ENCODE measurements around the gene FCHO1. TPM values are rescaled to one million over a fixed set of nuclear protein-coding genes. Genes with fewer than 3 reads are reported as not detected.
A peak's percentile ranks its signal among the peaks of the same experiment; 100 is the strongest.

FCHO1 gene
- total and polyA plus RNA-seq, 9 donors: 0.38 to 1.3 (median 0.75) TPM

GRCh38 chr19:17806945-17807344 is 55.7 kb downstream of the FCHO1 start:
- no peaks in the 10 kb centered on the region for H3K4me1 ChIP-seq (ENCODE audit: control insufficient read depth, insufficient read depth, low read length)
- WGBS (ENCODE audit: insufficient coverage): 60% methylated on average over 1 of the region's 3 CpGs

DNA sequence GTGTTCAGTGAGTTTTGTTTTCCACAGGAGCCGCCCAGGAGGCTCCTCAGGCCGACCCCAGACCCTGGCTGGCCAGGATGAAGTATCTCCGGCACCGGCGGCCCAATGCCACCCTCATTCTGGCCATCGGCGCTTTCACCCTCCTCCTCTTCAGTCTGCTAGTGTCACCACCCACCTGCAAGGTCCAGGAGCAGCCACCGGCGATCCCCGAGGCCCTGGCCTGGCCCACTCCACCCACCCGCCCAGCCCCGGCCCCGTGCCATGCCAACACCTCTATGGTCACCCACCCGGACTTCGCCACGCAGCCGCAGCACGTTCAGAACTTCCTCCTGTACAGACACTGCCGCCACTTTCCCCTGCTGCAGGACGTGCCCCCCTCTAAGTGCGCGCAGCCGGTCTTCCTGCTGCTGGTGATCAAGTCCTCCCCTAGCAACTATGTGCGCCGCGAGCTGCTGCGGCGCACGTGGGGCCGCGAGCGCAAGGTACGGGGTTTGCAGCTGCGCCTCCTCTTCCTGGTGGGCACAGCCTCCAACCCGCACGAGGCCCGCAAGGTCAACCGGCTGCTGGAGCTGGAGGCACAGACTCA is 56.5 kb downstream of the FCHO1 start:
- no peak overlapping the region for H3K27ac ChIP-seq (ENCODE audit: low read length)
- H3K4me1 ChIP-seq (ENCODE audit: control insufficient read depth, insufficient read depth, low read length): no peaks in the 10 kb centered on the region
- H3K9me3 ChIP-seq (replicated peaks; ENCODE audit: control insufficient read depth, low read depth, low read length): peaks cover 2% of the 10 kb centered on the region
- H3K4me3 ChIP-seq (ENCODE audit: low read length): no peak overlapping the region
- H3K36me3 ChIP-seq (ENCODE audit: control insufficient read depth, insufficient read depth, low read length): no peaks in the 10 kb centered on the region
- WGBS (ENCODE audit: insufficient coverage): 64% methylated on average over 36 of the region's 38 CpGs
- DNase-seq: no peak
- peaks cover 5% of the 10 kb centered on the region for H3K27me3 ChIP-seq (ENCODE audit: control insufficient read depth, insufficient read depth, low read length)

More at GRCh38 chr19:17806945-17807344, 55.7 kb downstream of the FCHO1 start:
- DNase-seq: no peak
- Histone ChIP-seq H3K4me3 (ENCODE audit: low read length) (no peak overlapping the region), H3K36me3 (ENCODE audit: control insufficient read depth, insufficient read depth, low read length) (no peaks in the 10 kb centered on the region), H3K9me3 (replicated peaks; ENCODE audit: control insufficient read depth, low read depth, low read length) (peaks cover 2% of the 10 kb centered on the region), H3K27me3 (ENCODE audit: control insufficient read depth, insufficient read depth, low read length) (peaks cover 5% of the 10 kb centered on the region), H3K27ac (ENCODE audit: low read length) (no peak overlapping the region)

DNA sequence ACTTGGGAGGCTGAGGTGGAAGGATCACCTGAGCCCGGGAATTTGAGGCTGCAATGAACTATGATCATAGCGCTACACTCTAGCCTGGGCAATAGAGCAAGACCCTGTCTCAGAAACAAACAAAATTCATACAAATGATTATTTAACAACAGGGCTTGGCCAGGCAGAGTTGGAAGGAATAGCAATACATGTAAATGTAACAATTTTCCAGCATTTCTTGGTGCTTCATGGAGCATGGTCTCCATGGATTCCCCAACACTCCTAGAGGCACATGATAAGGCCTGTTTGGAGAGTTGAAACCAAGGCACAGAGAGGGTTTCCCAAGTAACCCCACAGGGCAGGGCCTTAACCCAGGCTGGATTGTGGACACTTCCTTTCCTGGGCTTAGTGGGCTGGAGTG is 59.8 kb downstream of the FCHO1 start:
- peaks cover 5% of the 10 kb centered on the region for H3K27me3 ChIP-seq (ENCODE audit: control insufficient read depth, insufficient read depth, low read length)
- peaks cover 2% of the 10 kb centered on the region for H3K9me3 ChIP-seq (replicated peaks; ENCODE audit: control insufficient read depth, low read depth, low read length)
- no peak for DNase-seq
- WGBS (ENCODE audit: insufficient coverage): no CpG with 5 or more reads among the region's 2 CpGs
- no peak overlapping the region for H3K4me3 ChIP-seq (ENCODE audit: low read length)
- H3K4me1 ChIP-seq (ENCODE audit: control insufficient read depth, insufficient read depth, low read length): no peaks in the 10 kb centered on the region
- H3K36me3 ChIP-seq (ENCODE audit: control insufficient read depth, insufficient read depth, low read length): no peaks in the 10 kb centered on the region
- no peak overlapping the region for H3K27ac ChIP-seq (ENCODE audit: low read length)

DNA sequence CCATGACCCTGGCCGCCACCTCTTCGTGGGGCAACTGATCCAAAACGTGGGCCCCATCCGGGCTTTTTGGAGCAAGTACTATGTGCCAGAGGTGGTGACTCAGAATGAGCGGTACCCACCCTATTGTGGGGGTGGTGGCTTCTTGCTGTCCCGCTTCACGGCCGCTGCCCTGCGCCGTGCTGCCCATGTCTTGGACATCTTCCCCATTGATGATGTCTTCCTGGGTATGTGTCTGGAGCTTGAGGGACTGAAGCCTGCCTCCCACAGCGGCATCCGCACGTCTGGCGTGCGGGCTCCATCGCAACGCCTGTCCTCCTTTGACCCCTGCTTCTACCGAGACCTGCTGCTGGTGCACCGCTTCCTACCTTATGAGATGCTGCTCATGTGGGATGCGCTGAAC is 60.4 kb downstream of the FCHO1 start:
- H3K4me1 ChIP-seq (ENCODE audit: control insufficient read depth, insufficient read depth, low read length): no peaks in the 10 kb centered on the region
- WGBS (ENCODE audit: insufficient coverage): 94% methylated on average over 11 of the region's 20 CpGs
- H3K27ac ChIP-seq (ENCODE audit: low read length): no peak overlapping the region
- DNase-seq: no peak
- no peak overlapping the region for H3K4me3 ChIP-seq (ENCODE audit: low read length)
- H3K27me3 ChIP-seq (ENCODE audit: control insufficient read depth, insufficient read depth, low read length): peaks cover 7% of the 10 kb centered on the region
- H3K9me3 ChIP-seq (replicated peaks; ENCODE audit: control insufficient read depth, low read depth, low read length): peaks cover 2% of the 10 kb centered on the region
- H3K36me3 ChIP-seq (ENCODE audit: control insufficient read depth, insufficient read depth, low read length): no peaks in the 10 kb centered on the region

- no peak overlapping the region for H3K27ac ChIP-seq (ENCODE audit: low read length)
- no peak overlapping the region for H3K4me3 ChIP-seq (ENCODE audit: low read length)
- peaks cover 2% of the 10 kb centered on the region for H3K9me3 ChIP-seq (replicated peaks; ENCODE audit: control insufficient read depth, low read depth, low read length)
- peaks cover 7% of the 10 kb centered on the region for H3K27me3 ChIP-seq (ENCODE audit: control insufficient read depth, insufficient read depth, low read length)
- DNase-seq: no peak
- H3K36me3 ChIP-seq (ENCODE audit: control insufficient read depth, insufficient read depth, low read length): no peaks in the 10 kb centered on the region
- 20% methylated on average over 3 of the region's 5 CpGs for WGBS (ENCODE audit: insufficient coverage)
- H3K4me1 ChIP-seq (ENCODE audit: control insufficient read depth, insufficient read depth, low read length): no peaks in the 10 kb centered on the region
These were observed 60.8 kb downstream of the FCHO1 start for GRCh38 chr19:17812099-17812498.

DNA sequence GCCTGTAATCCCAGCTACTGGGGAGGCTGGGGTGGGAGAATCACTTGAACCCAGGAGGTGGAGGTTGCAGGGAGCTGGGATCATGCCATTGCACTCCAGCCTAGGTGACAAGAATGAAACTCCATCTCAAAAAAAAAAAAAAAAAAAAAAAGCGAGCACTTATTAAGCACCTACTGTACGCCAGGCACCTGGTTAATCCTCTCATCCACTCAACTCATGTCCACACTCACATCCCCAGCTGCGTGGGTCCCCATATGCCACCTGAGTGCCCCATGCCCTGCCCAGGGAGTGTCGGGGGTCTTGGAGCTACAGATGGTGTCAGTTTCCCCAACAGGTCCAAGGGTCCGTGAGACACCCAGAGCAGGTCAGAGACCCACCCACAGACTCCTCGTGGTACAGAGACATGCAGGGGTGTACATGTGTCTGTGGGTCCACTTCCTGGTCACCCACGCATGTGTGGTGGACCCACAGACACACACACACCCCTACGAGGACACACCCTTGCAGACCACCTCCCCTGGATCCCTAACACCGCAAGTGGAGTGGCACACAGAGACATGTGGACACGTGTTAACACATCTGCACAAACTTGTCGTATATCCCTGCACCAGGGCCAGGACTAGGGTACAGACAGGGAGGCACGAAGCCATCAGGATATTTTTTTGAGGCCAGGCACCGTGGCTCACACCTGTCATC is 66.5 kb downstream of the FCHO1 start:
- Histone ChIP-seq H3K27me3 (ENCODE audit: control insufficient read depth, insufficient read depth, low read length) (peaks cover 2% of the 10 kb centered on the region), H3K36me3 (ENCODE audit: control insufficient read depth, insufficient read depth, low read length) (no peaks in the 10 kb centered on the region), H3K27ac (ENCODE audit: low read length) (no peak overlapping the region), H3K4me1 (ENCODE audit: control insufficient read depth, insufficient read depth, low read length) (no peaks in the 10 kb centered on the region), H3K9me3 (replicated peaks; ENCODE audit: control insufficient read depth, low read depth, low read length) (no peaks in the 10 kb centered on the region), H3K4me3 (ENCODE audit: low read length) (no peak overlapping the region)
- WGBS (ENCODE audit: insufficient coverage): 74% methylated on average over 10 of the region's 13 CpGs
- no peak for DNase-seq

GRCh38 chr19:17821190-17821589 is 69.9 kb downstream of the FCHO1 start, which contains the start of gene INSL3:
Gene INSL3 (minus strand): TSS chr19:17821519. CDS start chr19:17821506, 13 bp downstream.
- no peaks in the 10 kb centered on the region for H3K36me3 ChIP-seq (ENCODE audit: control insufficient read depth, insufficient read depth, low read length)
- H3K27ac ChIP-seq (ENCODE audit: low read length): no peak within 1 kb of the TSS
- H3K9me3 ChIP-seq (replicated peaks; ENCODE audit: control insufficient read depth, low read depth, low read length): no peaks in the 10 kb centered on the region
- H3K4me1 ChIP-seq (ENCODE audit: control insufficient read depth, insufficient read depth, low read length): no peaks in the 10 kb centered on the region
- H3K27me3 ChIP-seq (ENCODE audit: control insufficient read depth, insufficient read depth, low read length): peaks cover under 1% of the 10 kb centered on the region
- no peak for DNase-seq
- 58% methylated on average over 33 of the region's 34 CpGs for WGBS (ENCODE audit: insufficient coverage)
- H3K4me3 ChIP-seq (ENCODE audit: low read length): no peak within 1 kb of the TSS

- no peak overlapping the region for H3K4me3 ChIP-seq (ENCODE audit: low read length)
- 23% methylated on average over 5 of the region's 8 CpGs for WGBS (ENCODE audit: insufficient coverage)
- no peaks in the 10 kb centered on the region for H3K4me1 ChIP-seq (ENCODE audit: control insufficient read depth, insufficient read depth, low read length)
- H3K36me3 ChIP-seq (ENCODE audit: control insufficient read depth, insufficient read depth, low read length): no peaks in the 10 kb centered on the region
- no peak for DNase-seq
- no peak overlapping the region for H3K27ac ChIP-seq (ENCODE audit: low read length)
- no peaks in the 10 kb centered on the region for H3K9me3 ChIP-seq (replicated peaks; ENCODE audit: control insufficient read depth, low read depth, low read length)
- H3K27me3 ChIP-seq (ENCODE audit: control insufficient read depth, insufficient read depth, low read length): no peaks in the 10 kb centered on the region
These were observed 73.1 kb downstream of the FCHO1 start for GRCh38 chr19:17824339-17824738.

GRCh38 chr19:17826508-17827056 is 75.3 kb downstream of the FCHO1 start:
- Histone ChIP-seq H3K9me3 (replicated peaks; ENCODE audit: control insufficient read depth, low read depth, low read length) (no peaks in the 10 kb centered on the region), H3K4me1 (ENCODE audit: control insufficient read depth, insufficient read depth, low read length) (peaks cover 6% of the 10 kb centered on the region), H3K27me3 (ENCODE audit: control insufficient read depth, insufficient read depth, low read length) (peaks cover 16% of the 10 kb centered on the region), H3K4me3 (ENCODE audit: low read length) (no peak overlapping the region), H3K27ac (ENCODE audit: low read length) (no peak overlapping the region), H3K36me3 (ENCODE audit: control insufficient read depth, insufficient read depth, low read length) (no peaks in the 10 kb centered on the region)
- WGBS (ENCODE audit: insufficient coverage): 90% methylated on average over 12 of the region's 13 CpGs
- no peak for DNase-seq

DNA sequence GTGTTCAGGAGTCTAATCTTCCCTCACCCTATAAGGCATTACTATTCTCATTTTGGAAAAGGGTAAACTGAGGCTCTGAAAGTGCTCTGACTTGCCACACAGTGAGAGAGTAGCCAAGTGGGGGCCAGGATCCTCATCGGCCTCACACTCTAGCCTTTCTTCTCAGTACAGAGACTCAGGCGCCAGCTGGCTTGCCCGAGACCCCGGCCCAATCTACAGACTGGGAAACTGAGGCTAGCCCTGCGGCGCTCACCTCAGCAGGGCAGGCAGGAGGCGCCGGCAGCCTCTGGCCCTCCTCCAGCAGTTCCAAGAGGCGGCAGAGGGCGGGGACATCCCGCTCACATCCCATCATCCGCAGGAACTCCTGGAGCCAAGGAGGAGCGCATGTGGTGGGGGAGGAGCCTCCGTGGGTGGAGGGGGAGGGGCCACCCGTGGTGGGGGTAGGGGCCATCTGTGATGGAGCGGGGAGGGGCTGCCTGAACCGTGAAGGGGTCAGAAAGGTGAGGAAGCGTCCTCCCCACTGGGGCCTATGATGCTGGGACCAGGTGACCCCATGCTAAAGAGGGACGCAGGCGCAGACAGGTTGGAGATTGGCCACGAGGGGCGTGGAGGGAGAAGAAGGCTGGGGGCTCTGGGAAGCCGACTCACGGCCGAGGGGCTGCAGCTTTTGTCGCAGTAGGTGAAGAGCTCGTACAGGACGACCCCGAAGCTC is 78.7 kb downstream of the FCHO1 start:
- Histone ChIP-seq H3K27ac (ENCODE audit: low read length) (no peak overlapping the region), H3K4me3 (ENCODE audit: low read length) (peak overlapping the region; percentile 8), H3K9me3 (replicated peaks; ENCODE audit: control insufficient read depth, low read depth, low read length) (no peaks in the 10 kb centered on the region), H3K4me1 (ENCODE audit: control insufficient read depth, insufficient read depth, low read length) (peaks cover 6% of the 10 kb centered on the region), H3K36me3 (ENCODE audit: control insufficient read depth, insufficient read depth, low read length) (no peaks in the 10 kb centered on the region), H3K27me3 (ENCODE audit: control insufficient read depth, insufficient read depth, low read length) (peaks cover 24% of the 10 kb centered on the region)
- peak; percentile 40 for DNase-seq
- WGBS (ENCODE audit: insufficient coverage): 14% methylated on average over 23 of the region's 29 CpGs

Data from muscle of leg (tissue), 11 donors.